GM12878 (cell line): Measurements from ENCODE around the gene CFAP70. TPM values are rescaled to one million over a fixed set of nuclear protein-coding genes. Genes with fewer than 3 reads are reported as not detected.

Experiments used
- ATAC-seq: fragments of 200-7000 bp; cut with Tn5 transposase; 3 replicates; pipeline ENCODE4 v1.9.1; 2020; ENCODE audit warnings: mild to moderate bottlenecking, moderate library complexity
- BruUV-seq: library from RNA; stranded (reverse); fragments of 400-500 nt; replicated peaks from 2 replicates; lab custom pipeline; 2021; lab: Mats Ljungman, UMichigan
- CTCF ChIA-PET: fragments of 300-600 bp; sonication (Branson Sonifier 250); formaldehyde crosslinking; extraction: SDS; loops from one replicate; lab custom pipeline; 2021; ENCODE audit warnings: inconsistent platforms; lab: Yijun Ruan, JAX
- POLR2A ChIA-PET: fragments of 350-600 bp; formaldehyde crosslinking; extraction: SDS; loops from one replicate; lab custom pipeline; 2021; ENCODE audit warnings: inconsistent platforms; lab: Charles Lee
- RAD21 ChIA-PET: fragments of 300-600 bp; sonication (Branson Sonifier 250); formaldehyde crosslinking; loops from one replicate; lab custom pipeline; 2023; ENCODE audit warnings: antibody characterized with exemption; ENCODE audit not compliant: unreplicated experiment; lab: Charles Lee
- SMC1A ChIA-PET: fragments of 300-600 bp; sonication (Branson Sonifier 250); formaldehyde crosslinking; loops from one replicate; lab custom pipeline; 2023; ENCODE audit not compliant: unreplicated experiment, uncharacterized antibody; lab: Charles Lee
- DNase-seq: peaks from one replicate; pipeline ENCODE4 v3.0.0-alpha.2; 2011; ENCODE audit warnings: low read depth, low spot score
- FAIRE-seq: peaks from 3 replicates; lab custom pipeline; 2011; peaks lifted over from hg19 to GRCh38; lab: Jason Lieb, UNC
- H2AFZ ChIP-seq: 2 replicates; pipeline ENCODE4 v1.6.0; 2011; ENCODE audit warnings: low read depth, low read length, control low read depth; ENCODE audit not compliant: control insufficient read depth
- H3K27ac ChIP-seq: 2 replicates; pipeline ENCODE4 v1.5.1; 2011; ENCODE audit warnings: control low read depth; ENCODE audit not compliant: control insufficient read depth, insufficient read depth
- H3K27me3 ChIP-seq, 2 experiments: replicated peaks in 1 of 2; 2 replicates each; pipeline versions ENCODE4 v1.6.0 to v1.6.1; 2011; ENCODE audit warnings: low read length in 1 of 2; ENCODE audit not compliant: control insufficient read depth in 2 of 2, insufficient read depth in 2 of 2
- H3K36me3 ChIP-seq, 2 experiments: 2 replicates each; pipeline ENCODE4 v1.5.1; 2011; ENCODE audit warnings: low read length in 1 of 2; ENCODE audit not compliant: control insufficient read depth in 2 of 2, insufficient read depth in 2 of 2
- H3K4me1 ChIP-seq: 2 replicates; pipeline ENCODE4 v1.6.1; 2011; ENCODE audit warnings: mild to moderate bottlenecking, low read length, moderate library complexity, mixed read lengths; ENCODE audit not compliant: control insufficient read depth, insufficient read depth
- H3K4me2 ChIP-seq: 2 replicates; pipeline ENCODE4 v1.6.0; 2011; ENCODE audit warnings: control low read depth; ENCODE audit not compliant: control insufficient read depth, insufficient read depth
- H3K4me3 ChIP-seq: fragments of 200-600 bp; sonication (generic); 2 replicates; pipeline ENCODE4 v1.5.1; 2016
- H3K79me2 ChIP-seq: 2 replicates; pipeline ENCODE4 v1.6.0; 2011; ENCODE audit warnings: low read length; ENCODE audit not compliant: control insufficient read depth, insufficient read depth
- H3K9ac ChIP-seq: 2 replicates; pipeline ENCODE4 v1.8.0; 2011; ENCODE audit warnings: low read length, control low read depth, mixed read lengths; ENCODE audit not compliant: control insufficient read depth, insufficient read depth
- H3K9me3 ChIP-seq: replicated peaks from 3 replicates; pipeline ENCODE4 v1.5.1; 2011; ENCODE audit warnings: mild to moderate bottlenecking, low read length; ENCODE audit not compliant: control insufficient read depth, insufficient read depth
- H4K20me1 ChIP-seq: 2 replicates; pipeline ENCODE4 v1.6.0; 2011; ENCODE audit not compliant: control insufficient read depth, insufficient read depth
- BCL11A ChIP-seq: IDR thresholded peaks from 2 replicates; pipeline ENCODE4 v1.6.1; 2011; ENCODE audit warnings: low read depth, low read length
- EGR1 ChIP-seq, 2 experiments: IDR thresholded peaks; 1 replicate in 1 of 2; 2 replicates in 1 of 2; pipeline ENCODE4 v1.6.1; 2011 to 2012; ENCODE audit warnings: low read depth in 2 of 2, low read length in 2 of 2, borderline replicate concordance in 1 of 2, mild to moderate bottlenecking in 1 of 2, moderate library complexity in 1 of 2
- ETV6 ChIP-seq, 2 experiments: fragments of 450-650 bp in 1 of 2; IDR thresholded peaks in 1 of 2; conservative IDR thresholded peaks in 1 of 2; 2 replicates each; pipeline ENCODE4 v1.6.1; 2014; ENCODE audit warnings: antibody characterized with exemption in 1 of 2, borderline replicate concordance in 1 of 2, low read depth in 1 of 2, mild to moderate bottlenecking in 1 of 2, moderate library complexity in 1 of 2
- NFYA ChIP-seq: IDR thresholded peaks from 2 replicates; pipeline ENCODE4 v1.6.1; 2011; ENCODE audit warnings: low read depth, mild to moderate bottlenecking, low read length, improper control_type of control experiment, borderline replicate concordance
- PAX5 ChIP-seq: IDR thresholded peaks from 2 replicates; pipeline ENCODE4 v1.6.1; 2011; ENCODE audit warnings: low read depth, low read length, borderline replicate concordance
- REST ChIP-seq: IDR thresholded peaks from 2 replicates; pipeline ENCODE4 v1.6.1; 2012; ENCODE audit warnings: mild to moderate bottlenecking, low read depth, low read length
- WGBS: methylation state at CpG from one replicate; pipeline ENCODE4 v1.1.6; 2016; ENCODE audit warnings: low lambda C conversion rate; ENCODE audit not compliant: insufficient replicate concordance, insufficient coverage; ENCODE audit errors: missing lambda C conversion rate; 5-methylcytosine and 5-hydroxymethylcytosine counted together
- in situ Hi-C: fragments of 300-500 bp; cut with MboI; formaldehyde crosslinking; loops from 9 replicates; pipeline ENCODE4 v1.14.3; 2018; ENCODE audit warnings: mixed read lengths
- intact Hi-C: fragments of 100-400 bp; cut with micrococcal nuclease; formaldehyde crosslinking; loops from one replicate; pipeline ENCODE4 v1.14.2; 2022; ENCODE audit not compliant: unreplicated experiment
- polyA plus RNA-seq, 11 experiments: library from polyadenylated mRNA; depleted of rRNA in 4 of 11; unstranded in 6 of 11; stranded (reverse) in 5 of 11; fragments of >200 nt; fragmentation: Nextera tagmentation in 4 of 11; fragmentation: Illumina TruSeq in 1 of 11; extraction: Ambion mirVana in 4 of 11; extraction: Trizol in 1 of 11; gene quantifications; 1 replicate in 1 of 11; 2 replicates in 10 of 11; pipeline versions ENCODE4 v1.2.1 to v1.2.3, GENCODE V29; 2011 to 2016; ENCODE audit warnings: inconsistent platforms in 2 of 11, missing spikeins in 2 of 11, low read depth in 1 of 11
- total RNA-seq, 4 experiments: library from RNA; depleted of rRNA in 3 of 4; stranded (reverse); fragments of >200 nt in 3 of 4; fragmentation: Illumina TruSeq in 1 of 4; extraction: Trizol in 1 of 4; gene quantifications; 2 replicates each; pipeline versions ENCODE4 v1.2.1 to v1.2.3, GENCODE V29; 2013 to 2021
- TF ChIP-seq, protein P1 (sequence below): fragments of 450-650 bp; IDR thresholded peaks from 2 replicates; pipeline ENCODE4 v1.6.1; 2017; ENCODE audit warnings: mild to moderate bottlenecking, moderate library complexity
- TF ChIP-seq, protein P2 (sequence below): IDR thresholded peaks from 2 replicates; pipeline ENCODE4 v1.6.1; 2012; ENCODE audit warnings: low read length, inconsistent platforms
- TF ChIP-seq, protein P3 (sequence below): fragments of 450-650 bp; IDR thresholded peaks from 2 replicates; pipeline ENCODE4 v1.6.1; 2017; ENCODE audit warnings: mild to moderate bottlenecking

CFAP70 gene
- total and polyA plus RNA-seq, 10 of the 15 experiments (the other 5 are each of a cell fraction or from before 2014, with no cell fraction given) = 0.21 to 1.1 (median 0.42) TPM

DNA sequence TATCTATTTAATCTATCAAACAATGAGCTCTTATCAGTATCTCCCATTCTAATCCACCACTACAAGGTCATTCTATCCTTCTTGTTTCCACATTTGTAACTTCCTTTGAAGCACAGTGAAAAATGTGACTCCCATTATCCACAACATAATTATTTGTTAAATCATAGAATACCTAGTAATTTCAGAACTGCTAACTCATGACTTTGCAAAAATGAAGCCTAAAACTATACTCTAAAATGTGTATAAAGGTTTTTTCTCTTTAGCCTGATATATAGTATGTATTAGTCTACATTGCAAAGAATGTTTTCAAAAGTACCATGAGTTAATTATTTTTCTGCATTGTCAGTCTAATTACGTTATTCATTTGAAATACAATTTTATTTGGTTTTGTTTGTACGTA lies 94.2 kb downstream of the CFAP70 start:
- POLR2A ChIA-PET = no interaction called here
- in situ Hi-C loops = no loop called here
- no peak for FAIRE-seq

More for the DNA sequence above, 94.2 kb downstream of the CFAP70 start:
- Histone ChIP-seq H3K36me3 (no peaks in the 10 kb centered on the region), H3K27me3 (no peaks in the 10 kb centered on the region), H4K20me1 (no peaks in the 10 kb centered on the region), H3K4me1 (no peaks in the 10 kb centered on the region), H3K9ac (no peak overlapping the region), H3K79me2 (no peaks in the 10 kb centered on the region), H3K9me3 (no peaks in the 10 kb centered on the region; the same call in 2 of the 3 replicates), H2AFZ (no peak overlapping the region), H3K4me2 (no peak overlapping the region), H3K27ac (no peak overlapping the region), H3K4me3 (no peak overlapping the region)
- BruUV-seq = no TSS peak
- CTCF ChIA-PET = interaction anchor here (0.8 to 2.5 kb wide), 18 partner anchors 9 to 441 kb away, joined by 3 to 26 read pairs (median 4); partner anchors contain the start of genes CFAP70, MRPS16 and PPP3CB
- intact Hi-C loops = loop anchor here (1.0 kb wide), 1 partner anchor 380 kb away; no protein-coding TSS in a partner anchor
- whole genome bisulfite sequencing = 73% methylated on average over 2 of the region's 2 CpGs
- DNase-seq (no peak), ATAC-seq (no peak)
- SMC1A ChIA-PET = interaction anchor here (1.0 to 2.2 kb wide), 6 partner anchors 8 to 380 kb away, joined by 3 to 29 read pairs (median 4); no protein-coding TSS in a partner anchor
- TF ChIP-seq PAX5 (no peak), REST (no peak), BCL11A (no peak), ETV6 (conservative IDR thresholded peaks at IDR 0.05 in 1 of 2, IDR thresholded peaks at IDR 0.05 in 1 of 2; ENCODE audit: borderline replicate concordance in 1 of 2, low read depth in 1 of 2) (no peak), EGR1 (IDR thresholded peaks at IDR 0.05; ENCODE audit: borderline replicate concordance in 1 of 2, low read depth in 2 of 2, low read length in 2 of 2) (no peak), NFYA (no peak)
- TF ChIP-seq, protein P1, sequence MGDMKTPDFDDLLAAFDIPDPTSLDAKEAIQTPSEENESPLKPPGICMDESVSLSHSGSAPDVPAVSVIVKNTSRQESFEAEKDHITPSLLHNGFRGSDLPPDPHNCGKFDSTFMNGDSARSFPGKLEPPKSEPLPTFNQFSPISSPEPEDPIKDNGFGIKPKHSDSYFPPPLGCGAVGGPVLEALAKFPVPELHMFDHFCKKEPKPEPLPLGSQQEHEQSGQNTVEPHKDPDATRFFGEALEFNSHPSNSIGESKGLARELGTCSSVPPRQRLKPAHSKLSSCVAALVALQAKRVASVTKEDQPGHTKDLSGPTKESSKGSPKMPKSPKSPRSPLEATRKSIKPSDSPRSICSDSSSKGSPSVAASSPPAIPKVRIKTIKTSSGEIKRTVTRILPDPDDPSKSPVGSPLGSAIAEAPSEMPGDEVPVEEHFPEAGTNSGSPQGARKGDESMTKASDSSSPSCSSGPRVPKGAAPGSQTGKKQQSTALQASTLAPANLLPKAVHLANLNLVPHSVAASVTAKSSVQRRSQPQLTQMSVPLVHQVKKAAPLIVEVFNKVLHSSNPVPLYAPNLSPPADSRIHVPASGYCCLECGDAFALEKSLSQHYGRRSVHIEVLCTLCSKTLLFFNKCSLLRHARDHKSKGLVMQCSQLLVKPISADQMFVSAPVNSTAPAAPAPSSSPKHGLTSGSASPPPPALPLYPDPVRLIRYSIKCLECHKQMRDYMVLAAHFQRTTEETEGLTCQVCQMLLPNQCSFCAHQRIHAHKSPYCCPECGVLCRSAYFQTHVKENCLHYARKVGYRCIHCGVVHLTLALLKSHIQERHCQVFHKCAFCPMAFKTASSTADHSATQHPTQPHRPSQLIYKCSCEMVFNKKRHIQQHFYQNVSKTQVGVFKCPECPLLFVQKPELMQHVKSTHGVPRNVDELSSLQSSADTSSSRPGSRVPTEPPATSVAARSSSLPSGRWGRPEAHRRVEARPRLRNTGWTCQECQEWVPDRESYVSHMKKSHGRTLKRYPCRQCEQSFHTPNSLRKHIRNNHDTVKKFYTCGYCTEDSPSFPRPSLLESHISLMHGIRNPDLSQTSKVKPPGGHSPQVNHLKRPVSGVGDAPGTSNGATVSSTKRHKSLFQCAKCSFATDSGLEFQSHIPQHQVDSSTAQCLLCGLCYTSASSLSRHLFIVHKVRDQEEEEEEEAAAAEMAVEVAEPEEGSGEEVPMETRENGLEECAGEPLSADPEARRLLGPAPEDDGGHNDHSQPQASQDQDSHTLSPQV = no peak
- TF ChIP-seq, protein P2, sequence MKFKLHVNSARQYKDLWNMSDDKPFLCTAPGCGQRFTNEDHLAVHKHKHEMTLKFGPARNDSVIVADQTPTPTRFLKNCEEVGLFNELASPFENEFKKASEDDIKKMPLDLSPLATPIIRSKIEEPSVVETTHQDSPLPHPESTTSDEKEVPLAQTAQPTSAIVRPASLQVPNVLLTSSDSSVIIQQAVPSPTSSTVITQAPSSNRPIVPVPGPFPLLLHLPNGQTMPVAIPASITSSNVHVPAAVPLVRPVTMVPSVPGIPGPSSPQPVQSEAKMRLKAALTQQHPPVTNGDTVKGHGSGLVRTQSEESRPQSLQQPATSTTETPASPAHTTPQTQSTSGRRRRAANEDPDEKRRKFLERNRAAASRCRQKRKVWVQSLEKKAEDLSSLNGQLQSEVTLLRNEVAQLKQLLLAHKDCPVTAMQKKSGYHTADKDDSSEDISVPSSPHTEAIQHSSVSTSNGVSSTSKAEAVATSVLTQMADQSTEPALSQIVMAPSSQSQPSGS = no peak
- TF ChIP-seq, protein P3, sequence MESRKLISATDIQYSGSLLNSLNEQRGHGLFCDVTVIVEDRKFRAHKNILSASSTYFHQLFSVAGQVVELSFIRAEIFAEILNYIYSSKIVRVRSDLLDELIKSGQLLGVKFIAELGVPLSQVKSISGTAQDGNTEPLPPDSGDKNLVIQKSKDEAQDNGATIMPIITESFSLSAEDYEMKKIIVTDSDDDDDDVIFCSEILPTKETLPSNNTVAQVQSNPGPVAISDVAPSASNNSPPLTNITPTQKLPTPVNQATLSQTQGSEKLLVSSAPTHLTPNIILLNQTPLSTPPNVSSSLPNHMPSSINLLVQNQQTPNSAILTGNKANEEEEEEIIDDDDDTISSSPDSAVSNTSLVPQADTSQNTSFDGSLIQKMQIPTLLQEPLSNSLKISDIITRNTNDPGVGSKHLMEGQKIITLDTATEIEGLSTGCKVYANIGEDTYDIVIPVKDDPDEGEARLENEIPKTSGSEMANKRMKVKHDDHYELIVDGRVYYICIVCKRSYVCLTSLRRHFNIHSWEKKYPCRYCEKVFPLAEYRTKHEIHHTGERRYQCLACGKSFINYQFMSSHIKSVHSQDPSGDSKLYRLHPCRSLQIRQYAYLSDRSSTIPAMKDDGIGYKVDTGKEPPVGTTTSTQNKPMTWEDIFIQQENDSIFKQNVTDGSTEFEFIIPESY = no peak
- RAD21 ChIA-PET = interaction anchor here (2.2 kb wide), 1 partner anchor 380 kb away, joined by 14 read pairs; no protein-coding TSS in a partner anchor
